Stomach (tissue), 4 donors: Measurements from ENCODE around the gene SLC24A4.

Source experiments
- CTCF ChIP-seq, 7 experiments: fragments of 450-650 bp in 4 of 7; fragments of 200-600 bp in 3 of 7; sonication (generic) in 3 of 7; IDR thresholded peaks; one replicate each; pipeline ENCODE4 v1.5.1; 2016 to 2019; ENCODE audit warnings: antibody characterized with exemption in 7 of 7, control low read depth in 2 of 7, mild to moderate bottlenecking in 1 of 7
- POLR2A ChIP-seq, 4 donors: fragments of 450-650 bp; IDR thresholded peaks; one replicate each; pipeline ENCODE4 v1.6.1; 2016; ENCODE audit warnings: antibody characterized with exemption in 4 of 4, control low read depth in 2 of 4, mild to moderate bottlenecking in 1 of 4, moderate library complexity in 1 of 4

- TF ChIP-seq POLR2A (IDR thresholded peaks at IDR 0.05) (no peak), CTCF (IDR thresholded peaks at IDR 0.05) (no peak)
These were observed 140.2 kb downstream of the SLC24A4 start for GRCh38 chr14:92463141-92463540.
